HG02678 (cell line): ENCODE measurements around the gene SF3B5.
"Not testable (repeated sequence)": the region's sequence is repeated elsewhere in the genome, so short reads cannot be mapped to it uniquely, and the experiment has no call there.

Source experiments
- ATAC-seq: cut with Tn5 transposase; IDR thresholded peaks from one replicate; pipeline ENCODE4 v1.9.1; 2021; ENCODE audit warnings: mild to moderate bottlenecking, moderate library complexity; ENCODE audit not compliant: unreplicated experiment

The SF3B5 gene

DNA sequence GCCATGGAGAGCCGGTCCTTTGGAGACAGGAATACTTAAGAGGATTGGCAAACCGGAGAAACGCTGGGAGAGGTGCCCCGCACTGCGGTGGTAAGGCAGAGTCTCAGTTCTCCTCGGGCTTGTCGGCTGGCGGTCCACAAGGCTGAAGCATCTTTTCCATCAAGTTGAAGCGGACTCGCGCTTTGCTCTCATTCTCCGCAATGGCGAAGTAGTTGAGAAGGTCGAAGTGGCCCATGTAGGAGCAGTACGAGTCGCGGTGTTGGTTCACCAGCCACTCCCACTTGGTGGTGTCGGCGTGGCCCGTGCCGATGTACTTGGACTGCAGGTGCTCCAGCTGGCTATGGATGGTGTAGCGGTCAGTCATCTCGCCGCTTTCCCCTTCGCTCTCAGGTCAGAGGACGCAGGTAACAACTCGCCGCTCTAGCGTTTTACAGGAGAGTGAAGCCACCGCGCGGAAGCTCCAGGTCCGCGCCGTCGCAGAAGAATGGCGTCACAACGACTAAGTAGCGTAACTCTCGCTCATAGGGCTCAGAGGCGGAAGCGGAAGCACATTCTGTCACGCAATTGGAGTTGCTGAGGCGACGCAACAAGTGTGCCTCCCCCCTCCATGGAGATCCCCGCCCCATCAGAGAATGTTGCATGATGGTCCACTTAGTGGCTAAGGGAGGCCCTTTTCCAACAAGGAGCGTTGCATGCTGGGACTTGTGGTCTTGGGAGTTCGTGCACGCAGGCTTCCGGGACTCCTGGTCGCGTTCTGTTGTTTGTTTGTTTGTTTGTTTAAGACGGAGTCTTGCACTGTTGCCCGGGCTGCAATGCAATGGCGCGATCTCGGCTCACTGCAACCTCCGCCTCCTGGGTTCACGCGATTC is at the start of gene SF3B5:
TSS of gene SF3B5 (minus strand) at position 440 of the 869 bp plus-strand sequence. CDS start at position 364, 76 bp downstream.
- peak; percentile 97 for ATAC-seq

DNA sequence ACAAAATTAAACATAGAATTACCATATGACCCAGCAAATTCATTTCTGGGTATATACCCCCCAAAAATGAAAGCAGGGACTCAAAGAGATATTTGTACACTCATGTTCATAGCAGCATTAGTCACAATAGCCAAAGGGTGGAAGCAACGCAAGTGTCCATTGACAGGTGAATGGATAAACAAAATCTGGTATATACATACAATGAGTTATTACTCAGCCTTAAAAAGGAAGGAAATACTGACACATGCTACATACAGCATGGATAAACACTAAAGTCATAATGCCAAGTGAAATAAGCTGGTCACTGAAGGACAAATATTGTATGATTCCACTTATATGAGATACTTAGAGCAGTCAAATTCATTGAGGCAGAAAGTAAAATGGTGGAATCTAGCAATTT is 49.6 kb upstream of the SF3B5 start:
- ATAC-seq, result no peak

DNA sequence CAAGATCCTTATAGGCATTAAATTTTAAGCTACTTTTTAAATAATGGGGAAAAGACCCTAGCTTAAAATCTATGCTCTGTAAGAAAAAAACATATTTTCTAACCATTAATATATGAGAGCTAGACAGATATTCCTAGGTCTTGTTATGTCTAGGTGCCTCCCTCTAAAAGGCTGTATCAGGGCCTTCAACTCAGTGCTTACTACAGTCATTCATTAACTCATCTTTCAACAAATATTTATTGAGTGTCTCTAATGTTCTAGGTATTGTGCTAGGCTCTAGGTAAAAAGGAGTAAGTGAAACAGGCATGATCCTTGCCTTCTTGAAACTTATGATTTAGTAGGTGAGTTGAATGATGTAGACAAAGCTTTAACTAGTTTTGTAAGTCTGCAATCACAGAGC is 48.5 kb upstream of the SF3B5 start:
- no peak for ATAC-seq

DNA sequence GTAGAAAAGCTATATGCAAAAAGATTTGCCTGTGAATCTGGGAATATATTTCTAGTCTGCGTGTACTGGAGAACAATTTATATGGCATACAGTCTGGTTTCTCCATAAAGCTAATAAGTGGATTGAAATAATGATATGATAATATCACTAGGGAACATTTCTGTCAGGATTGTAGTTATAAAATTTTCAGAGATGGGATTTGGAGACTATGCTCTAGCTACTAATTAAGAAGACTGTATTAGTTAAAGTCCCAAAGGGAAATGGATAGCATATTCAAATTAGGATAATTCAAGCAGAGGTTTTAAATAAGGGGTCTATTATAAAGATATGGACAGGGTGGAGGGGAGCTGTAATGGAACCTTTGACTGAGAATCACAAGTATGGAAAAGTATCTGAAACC is 47.7 kb upstream of the SF3B5 start:
- no peak for ATAC-seq

DNA sequence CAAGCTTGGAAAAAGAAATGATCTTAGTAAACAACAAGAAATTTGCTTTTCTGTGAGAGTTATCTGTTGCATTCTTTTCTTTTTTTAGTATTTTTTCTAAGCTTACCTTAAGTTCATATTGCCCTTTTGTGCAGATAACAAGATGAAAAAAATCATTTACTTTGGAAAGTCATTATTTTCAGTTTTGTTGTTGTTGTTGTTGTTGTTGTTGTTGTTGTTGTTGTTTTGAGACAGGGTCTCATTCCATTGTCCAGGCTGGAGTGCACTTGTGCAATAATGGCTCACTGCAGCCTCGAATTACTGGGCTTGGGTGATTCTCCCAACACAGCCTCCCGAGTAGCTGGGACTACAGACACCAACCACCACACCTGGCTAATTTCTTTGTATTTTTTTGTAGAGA is 46.1 kb upstream of the SF3B5 start:
- no peak for ATAC-seq

DNA sequence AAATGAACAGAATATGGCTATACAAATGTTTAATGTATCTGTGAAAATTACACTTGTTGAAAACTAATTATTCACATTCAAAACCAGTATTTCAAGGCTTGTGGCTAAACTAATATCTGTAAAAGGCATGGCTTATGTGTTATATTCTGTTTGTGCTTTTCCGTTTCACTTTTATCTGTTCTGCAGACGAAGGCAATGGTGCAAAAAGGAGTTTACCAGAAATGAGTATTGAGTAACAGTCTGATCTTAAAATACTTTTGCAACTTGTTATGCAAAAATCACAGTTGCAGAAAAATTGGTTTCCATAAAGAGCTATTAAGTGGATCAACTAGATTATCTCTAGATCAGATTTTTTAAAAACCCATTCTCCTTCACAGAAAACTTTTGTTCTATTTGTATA is 45.5 kb upstream of the SF3B5 start:
- ATAC-seq, result peak; percentile 78

DNA sequence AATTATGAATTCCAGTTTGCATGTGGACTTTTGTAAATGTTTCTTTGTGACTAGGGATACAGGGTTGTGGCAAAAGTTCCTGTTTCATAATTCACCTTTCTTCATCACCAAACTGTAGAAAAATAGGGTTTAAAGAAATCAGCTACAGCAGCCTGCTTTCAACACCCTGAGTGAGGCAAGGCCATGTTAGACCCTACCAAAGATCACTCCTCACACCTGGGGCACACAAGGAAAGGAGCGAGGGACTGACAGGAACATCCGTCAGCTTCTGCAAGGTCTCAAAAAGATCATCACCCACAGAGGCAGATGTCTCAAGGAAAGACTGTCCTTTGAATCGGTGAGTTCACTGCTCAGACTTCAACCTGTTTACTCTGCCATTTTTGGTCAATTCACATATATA is 44.4 kb upstream of the SF3B5 start:
- no peak for ATAC-seq

DNA sequence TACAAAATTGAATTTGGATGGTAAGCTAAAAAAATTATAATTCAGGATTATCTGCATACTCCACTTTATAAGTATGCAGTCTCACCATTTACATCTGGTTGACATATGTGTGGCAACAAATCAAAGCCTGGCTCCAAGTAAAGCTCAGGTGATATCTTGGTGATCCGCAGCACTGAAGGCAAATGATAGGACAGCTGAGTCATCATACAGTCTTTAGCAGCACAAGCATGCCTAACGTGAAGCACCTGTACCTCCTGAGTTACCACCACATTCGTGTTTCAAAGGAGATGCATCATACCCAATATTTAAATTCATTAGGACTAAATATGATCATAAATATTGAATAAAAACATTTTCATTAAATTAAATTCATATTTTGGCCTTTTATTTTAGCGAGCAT is 43.2 kb upstream of the SF3B5 start:
- ATAC-seq, result no peak

DNA sequence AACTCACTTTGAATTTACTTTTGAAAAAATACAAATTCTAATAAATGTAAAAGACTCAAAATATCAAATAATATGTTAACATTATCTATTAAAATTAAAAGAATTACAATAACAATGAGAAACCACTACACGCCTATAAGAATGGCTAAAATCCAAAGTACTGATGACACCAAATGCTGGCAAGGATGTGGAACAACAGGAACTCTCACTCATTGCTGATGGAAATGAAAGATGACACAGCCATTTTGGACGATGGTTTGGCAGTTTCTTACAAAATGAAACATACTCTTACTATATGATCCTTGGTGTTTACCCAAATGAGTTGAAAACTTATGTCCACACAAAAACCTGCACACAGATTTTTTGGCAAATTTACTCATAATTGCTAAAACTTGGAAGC is 39.4 kb upstream of the SF3B5 start:
- ATAC-seq, result no peak

DNA sequence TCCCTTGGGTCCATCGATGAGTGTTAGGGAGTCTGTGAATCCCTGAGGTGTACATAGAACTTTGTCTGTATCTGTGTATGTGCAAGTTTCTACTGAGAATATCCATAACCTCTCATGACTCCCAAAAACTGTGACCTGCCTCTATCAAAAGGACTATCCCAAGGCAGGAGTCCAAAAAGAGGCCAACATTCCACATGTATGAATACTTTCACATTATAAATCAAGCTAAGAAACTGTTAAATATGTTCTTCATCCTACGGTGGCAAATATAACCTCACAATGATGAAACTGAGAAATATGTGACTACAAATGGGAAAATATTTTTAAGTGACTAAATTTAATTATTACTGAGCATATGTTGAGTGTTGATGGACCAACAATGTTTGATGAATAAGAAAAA is 38.8 kb upstream of the SF3B5 start:
- ATAC-seq, result no peak

DNA sequence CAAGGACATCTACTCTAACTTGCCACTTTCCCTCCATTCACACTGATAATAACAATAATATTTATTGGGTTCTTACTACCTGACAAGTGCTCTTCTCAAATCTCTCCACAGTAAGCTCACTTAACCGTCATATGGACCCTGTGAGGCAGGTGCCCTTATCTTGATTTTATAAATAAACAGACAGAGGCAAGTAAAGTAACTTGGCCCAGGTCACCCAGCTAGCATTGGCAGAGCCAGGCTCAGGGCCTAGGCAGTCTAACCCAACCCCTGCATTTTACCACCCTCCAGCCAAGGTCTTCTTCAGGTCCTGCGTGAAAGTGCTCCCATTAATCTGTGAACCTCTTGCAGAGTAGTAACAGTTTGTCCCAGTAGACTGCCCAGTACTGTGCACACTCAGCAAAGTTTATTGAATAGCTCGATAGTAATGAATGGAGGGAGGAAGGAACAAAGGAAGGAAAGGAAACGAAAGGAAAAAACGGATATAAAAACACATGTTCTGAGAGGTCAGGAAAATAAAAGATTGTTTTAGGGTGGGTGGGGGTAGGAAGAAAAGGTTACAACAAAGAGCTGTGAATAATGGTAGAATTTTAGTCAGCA is 38.0 kb upstream of the SF3B5 start:
- no peak for ATAC-seq

DNA sequence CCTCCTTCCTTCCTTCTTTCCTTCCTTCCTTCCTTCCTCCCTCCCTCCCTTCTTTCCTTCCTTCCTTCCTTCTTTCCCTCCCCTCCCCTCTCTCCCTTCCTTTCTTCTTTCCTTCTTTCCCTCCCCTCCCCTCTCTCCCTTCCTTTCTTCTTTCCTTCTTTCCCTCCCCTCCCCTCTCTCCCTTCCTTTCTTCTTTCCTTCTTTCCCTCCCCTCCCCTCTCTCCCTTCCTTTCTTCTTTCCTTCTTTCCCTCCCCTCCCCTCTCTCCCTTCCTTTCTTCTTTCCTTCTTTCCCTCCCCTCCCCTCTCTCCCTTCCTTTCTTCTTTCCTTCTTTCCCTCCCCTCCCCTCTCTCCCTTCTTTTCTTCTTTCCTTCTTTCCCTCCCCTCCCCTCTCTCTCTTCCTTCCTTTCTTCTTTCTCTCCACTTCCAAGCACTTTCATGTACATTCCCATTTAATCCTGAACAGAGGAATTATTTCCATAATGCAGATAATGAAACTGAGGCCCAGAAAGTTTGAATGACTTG is 36.9 kb upstream of the SF3B5 start:
- not testable (repeated sequence) for ATAC-seq

DNA sequence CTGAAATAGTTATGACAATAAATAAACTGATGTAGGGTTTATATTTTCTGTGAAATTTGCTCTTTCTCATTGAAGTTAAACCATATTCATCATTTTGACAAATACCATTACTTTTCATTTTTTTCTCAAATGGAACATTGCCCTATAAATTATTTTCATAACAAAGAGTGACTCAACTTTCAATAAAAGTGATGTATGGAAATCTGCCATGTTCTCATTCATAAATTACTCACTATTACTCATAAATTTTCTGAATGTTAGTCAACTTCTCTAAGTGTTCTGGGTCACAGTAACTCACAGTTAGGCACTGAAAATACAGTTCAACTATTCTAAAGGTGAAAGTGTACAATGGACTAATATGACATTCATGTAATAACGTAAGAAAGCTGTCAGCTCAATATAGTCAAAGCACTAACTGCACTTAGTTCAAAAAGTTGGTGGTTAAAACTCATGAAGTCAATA is 35.9 kb upstream of the SF3B5 start:
- no peak for ATAC-seq

DNA sequence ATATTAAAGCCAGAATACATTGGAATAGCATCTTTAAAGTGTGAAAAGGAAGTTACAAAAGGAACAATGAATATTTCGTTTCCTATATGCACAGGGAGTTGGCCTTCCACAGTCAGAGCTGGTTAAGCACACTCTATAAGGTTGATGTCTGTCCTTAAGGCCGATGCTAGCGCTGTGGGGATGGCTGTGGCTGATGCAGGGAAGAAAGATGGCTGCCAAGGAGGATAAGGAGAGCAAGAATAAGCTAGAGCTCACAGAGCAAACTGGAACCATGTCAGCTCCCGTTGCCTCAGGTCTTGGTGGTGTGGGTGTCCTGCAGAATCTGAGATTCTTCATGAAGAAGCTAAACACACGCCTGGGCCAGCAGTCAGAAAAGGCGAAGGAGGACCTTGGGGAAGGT is 34.1 kb upstream of the SF3B5 start:
- ATAC-seq, result no peak

DNA sequence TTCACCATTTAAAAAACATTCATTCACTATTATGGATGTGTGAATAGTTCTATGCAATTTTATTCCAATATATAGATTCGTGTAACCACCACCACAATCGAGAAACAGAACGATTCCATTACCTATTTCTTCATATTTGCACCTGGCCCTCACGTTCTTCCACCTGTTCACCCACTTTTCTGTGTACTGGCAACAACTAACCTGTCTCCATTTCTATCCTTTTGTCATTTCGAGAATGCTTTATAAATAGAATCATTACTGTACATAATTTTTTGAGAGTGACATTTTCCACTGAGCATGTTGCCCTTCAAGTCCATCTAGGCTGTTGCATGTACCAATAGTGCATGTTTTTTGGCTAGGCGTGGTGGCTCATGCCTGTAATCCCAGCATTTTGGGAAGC is 31.7 kb upstream of the SF3B5 start:
- ATAC-seq, result no peak

DNA sequence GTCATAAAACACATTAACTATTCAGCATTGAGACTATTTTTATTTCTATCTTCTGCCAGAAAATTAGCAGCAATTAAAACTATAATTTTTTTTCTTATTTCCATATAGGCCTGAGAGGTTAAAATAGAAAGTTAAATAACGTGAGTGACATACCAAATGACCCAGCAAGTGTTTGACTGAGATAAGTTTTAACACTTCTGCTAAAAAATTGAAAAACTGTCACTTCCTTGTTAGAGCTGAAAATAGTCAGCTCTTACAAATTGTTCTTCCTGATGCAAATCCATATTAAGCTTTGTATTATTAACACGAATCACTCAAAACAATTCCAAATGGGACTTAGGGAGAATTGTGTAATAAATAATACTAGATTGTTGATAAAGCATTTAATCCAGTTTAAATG is 28.5 kb upstream of the SF3B5 start:
- ATAC-seq, result no peak

DNA sequence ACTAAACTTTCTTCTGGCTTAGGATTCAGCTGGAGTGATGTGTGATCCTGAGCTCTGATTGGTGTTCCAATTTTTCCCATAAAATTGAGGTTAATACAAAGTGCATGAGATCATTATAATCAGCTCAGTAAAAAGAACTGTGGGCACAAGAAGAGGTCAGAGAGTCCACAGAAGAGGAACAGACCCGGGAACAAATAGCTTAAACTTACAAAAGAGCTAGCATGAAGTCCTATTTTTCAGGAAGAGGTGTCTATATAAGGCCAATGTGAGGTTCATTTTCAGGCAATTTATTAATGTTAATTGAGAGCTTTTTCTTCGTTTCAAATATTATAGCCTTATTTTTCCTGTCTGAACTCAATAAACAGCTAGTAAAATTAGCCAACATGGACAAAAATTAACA is 28.0 kb upstream of the SF3B5 start:
- no peak for ATAC-seq

DNA sequence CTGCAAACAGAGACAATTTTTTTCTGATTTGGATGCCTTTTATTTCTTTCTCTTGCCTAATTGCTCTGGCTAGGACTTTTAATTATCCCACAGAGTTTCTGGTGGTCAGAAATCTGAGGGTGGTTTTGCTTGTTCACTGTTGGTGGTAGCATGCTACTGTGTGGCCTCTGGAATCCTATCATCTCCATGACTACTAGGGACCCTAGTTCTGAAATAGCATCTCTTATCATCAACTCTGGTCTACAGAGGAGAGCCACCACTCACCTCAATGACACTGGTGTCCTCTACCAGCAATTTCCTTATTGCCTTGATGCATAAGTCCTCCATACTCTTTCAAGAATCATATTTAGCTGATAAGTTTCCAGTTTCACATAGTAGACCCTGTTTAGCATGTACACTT is 27.5 kb upstream of the SF3B5 start:
- no peak for ATAC-seq

DNA sequence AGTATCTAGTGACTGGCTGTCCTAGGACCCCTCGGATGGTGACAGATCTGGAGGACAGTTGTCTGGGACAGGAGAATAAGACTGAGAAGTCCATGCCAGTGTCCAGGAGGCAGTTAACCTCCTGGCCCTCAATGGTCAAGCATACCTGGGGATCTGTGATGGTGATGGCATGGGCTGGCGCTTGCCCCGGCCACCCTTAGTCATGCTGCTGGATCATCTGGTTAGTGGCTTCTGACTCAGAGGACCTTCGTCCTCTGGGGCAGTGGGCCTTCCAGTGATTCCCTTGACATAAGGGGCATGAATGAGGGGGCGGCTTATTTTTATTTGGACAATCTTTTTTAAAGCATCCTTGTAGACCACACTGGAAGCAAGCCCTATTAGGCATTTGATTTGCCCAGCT is 24.0 kb upstream of the SF3B5 start:
- no peak for ATAC-seq

DNA sequence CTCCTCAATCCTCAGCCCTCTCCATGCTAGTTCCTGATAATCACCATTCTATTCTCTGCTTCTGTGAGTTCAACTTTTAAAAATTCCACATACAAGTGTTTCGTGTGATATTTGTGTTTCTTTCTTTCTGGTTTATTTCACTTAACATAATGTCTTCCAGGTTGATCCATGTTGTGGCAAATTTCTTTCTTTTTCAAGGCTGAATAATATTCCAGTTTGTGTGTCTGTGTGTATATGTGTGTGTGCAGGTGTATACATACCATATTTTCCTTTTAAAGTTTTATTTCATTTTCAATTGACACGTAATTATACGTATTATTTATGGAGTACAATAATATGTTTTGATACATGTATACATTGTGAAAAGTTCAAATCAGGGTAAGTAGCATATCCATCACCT is 19.8 kb upstream of the SF3B5 start:
- no peak for ATAC-seq

DNA sequence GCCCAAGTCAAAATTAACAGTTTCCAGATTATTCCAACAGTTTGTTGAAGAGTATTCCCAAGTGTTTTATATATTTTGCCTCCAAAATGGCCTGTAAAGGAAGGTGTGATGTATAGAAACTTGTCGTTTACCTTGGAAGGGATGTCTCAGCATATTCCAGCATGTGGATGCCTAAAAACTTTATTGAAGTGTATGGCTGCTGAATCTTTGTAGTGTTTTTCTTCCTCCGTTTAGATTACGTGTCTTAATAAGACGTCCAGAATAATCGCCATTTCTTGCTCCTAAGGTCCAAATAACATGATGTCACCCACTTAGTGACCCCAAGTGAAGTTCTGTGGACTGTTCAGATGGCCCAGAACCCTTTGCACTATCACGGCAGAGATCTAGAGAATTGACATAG is 18.0 kb upstream of the SF3B5 start:
- ATAC-seq, result no peak

DNA sequence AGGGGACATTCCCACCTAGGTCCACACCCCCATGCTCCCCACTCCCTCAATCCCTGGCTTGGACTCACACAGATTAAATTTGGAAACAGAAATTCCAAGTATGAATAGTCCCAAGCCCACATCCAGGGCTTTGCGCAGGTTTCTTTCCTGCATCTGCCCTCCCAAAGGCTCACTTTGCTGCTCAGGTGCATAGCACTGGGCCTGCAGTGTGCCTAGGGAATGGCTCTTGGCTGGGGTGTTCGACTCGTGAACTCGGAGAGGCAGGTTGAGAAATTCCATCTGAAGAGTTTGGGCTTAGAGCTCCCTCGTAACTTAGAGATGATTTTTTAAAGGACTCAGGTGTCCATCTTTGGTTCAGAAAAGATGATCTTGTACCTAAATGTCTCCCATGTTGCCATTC is 14.8 kb upstream of the SF3B5 start:
- no peak for ATAC-seq
